DMS114 treated with DMSO at 0.1 percent for 48 hours (cell line): ENCODE data around the gene HPN.
"Not testable (repeated sequence)": the region's sequence is repeated elsewhere in the genome, so short reads cannot be mapped to it uniquely, and the experiment has no call there.

Source experiments
- DNase-seq: peaks from one replicate; lab custom pipeline; 2025; ENCODE audit not compliant: unreplicated experiment; lab: John Stamatoyannopoulos, UW

HPN gene

DNA sequence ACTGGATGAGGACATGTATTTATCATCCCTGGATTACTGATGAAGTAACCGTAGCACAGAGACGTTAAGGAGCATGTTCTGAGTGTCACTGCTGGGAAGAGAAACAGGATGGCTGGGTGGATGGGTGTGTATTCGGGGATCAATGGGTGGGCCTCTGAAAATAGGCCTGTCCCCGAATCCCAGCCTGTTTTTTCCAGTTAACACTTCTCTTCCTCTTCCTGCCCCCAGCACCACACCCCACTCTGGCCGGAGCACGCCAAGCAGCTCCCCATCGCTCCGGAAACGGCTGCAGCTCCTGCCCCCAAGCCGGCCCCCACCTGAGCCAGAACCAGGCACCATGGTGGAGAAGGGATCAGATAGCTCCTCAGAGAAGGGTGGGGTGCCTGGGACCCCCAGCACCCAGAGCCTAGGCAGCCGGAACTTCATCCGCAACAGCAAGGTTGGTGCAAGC, 32.6 kb upstream of the HPN start:
- no peak for DNase-seq

DNA sequence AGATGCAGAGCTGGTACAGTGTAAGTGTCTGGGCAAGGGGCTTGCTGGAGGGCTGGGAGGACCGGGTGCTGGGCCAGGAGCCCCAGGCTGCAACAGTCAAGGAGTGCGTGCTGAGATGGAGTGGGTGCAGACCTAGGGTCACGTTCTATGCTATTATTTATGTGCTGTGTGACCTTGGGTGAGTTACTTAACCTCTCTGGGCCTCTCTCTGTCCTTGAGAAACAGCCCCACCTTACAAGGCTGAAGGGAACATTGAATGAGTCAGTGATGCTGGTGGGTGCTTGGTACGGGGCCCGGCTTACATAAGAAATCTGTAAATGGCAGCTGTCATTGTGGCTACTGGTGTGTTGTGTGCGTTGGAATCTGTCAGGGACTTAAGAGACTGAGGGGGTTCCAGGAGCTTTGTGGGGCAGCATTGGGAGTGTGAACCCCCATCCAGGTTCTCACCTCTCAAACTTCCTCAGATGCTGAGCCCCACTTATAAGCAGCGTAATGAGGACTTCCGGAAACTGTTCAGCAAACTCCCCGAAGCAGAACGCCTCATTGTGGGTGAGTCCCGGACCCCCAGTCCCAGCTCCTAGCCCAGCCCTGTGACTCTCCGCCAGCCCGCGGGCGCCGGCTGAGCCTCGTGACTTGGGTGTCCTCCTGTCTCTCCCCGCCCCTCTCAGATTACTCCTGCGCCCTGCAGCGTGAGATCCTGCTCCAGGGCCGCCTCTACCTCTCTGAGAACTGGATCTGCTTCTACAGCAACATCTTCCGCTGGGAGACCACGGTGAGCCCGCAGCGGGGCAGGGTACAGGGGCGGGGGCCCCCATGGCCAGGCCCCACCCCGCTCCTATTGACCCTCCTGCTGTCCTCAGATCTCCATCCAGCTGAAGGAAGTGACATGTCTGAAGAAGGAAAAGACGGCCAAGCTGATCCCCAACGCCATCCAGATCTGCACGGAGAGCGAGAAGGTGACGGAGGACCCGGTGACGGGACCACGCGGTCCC, 31.8 kb upstream of the HPN start:
- no peak for DNase-seq

DNA sequence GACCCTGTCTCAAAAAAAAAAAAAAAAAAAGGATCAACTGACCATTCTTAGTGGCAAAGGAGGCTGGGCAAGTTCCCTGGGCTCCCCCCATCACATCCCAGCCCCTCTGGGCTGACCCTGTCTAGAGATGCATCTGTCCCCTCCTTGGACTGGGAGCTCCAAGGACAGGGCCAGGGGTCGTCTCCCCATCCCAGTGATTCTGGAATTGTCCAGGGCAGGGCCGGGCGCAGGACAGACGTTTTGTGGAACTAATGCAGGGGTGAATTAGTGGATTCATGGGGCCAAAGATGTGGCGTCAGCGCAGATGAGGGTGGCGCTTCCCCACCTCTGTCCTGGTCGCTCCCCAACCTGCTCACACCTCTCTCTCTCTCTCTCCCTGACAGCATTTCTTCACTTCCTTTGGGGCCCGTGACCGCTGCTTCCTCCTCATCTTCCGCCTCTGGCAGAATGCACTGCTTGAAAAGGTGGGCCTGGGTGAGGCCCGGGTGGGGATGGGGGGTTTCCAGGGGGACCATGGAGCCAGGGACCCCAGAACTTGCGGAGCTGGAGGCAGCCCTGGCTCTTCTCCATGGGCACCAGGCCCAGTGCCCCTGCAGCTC, 30.3 kb upstream of the HPN start:
- DNase-seq: no peak

DNA sequence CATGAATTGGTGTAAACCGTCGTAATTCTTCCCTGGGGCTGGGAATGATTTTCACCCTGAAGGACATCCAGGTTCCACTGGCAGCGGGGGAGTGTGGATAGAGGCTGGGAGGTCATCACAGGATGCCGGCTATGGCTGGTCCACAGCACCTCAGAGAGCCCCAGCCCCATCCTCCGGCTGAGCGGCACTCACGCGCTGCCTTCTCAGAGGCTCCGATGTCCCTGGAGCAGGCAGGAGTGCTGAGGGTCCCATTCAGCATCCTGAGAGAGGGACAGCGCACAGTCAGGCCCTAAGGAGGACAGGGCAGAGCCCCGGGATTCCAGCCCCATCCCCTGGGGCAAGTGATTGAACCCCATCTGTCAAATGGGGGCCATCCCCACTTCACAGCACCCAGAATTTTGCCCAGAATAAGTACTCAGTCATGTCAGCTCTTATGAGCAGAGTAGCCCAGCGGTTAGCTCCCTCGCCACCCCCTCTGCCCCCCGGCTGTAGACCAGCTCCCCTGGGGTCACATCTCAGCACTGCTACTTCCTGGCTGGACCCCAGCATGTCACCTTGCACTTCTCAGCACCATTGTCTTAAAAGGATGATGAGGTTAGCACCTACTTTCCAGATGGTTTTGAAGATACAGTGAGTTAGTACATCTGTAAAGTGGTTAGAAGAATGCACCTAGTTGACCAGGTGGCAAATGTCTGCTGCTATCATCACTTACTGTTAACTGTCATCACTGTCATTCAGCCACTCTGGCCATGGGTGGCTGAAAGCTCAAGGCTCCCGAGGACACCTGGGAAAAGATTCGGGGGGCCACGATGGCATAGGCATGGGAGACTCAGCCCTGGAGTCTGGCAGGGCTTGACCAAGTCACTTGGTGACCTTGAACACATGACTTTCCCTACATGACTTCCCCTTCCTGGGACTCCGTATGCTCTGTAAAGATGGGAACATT, 29.5 kb upstream of the HPN start:
- DNase-seq: no peak

DNA sequence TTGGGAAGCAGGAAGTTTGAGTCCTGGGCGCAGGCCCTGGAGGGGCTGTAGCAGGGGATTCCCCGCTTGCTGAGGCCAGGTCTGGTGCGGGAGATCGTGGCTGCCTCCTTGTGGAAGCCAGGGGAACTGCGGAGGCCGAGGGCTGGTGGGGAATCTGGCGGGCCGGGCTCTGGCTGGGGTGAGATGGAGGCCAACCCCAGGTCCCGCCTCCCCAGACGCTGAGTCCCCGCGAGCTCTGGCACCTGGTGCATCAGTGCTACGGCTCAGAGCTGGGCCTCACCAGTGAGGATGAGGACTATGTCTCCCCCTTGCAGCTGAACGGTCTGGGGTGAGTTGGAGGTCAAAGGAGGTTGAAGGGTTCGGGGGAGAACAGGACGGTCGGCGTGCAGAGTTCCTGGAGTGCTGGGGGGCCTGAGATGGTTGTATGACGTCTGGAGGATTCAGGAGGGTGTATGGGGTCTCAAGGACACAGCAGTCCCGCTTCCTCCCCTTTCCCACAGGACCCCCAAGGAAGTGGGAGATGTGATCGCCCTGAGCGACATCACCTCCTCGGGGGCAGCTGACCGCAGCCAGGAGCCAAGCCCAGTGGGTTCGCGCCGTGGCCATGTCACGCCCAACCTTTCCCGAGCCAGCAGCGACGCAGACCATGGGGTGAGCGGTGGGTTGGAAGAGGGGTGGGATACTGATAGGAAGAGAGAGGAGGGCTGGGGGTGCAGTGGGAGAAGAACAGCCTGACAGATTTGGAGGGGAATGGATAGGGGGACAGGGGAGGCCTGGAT, 28.3 kb upstream of the HPN start:
- no peak for DNase-seq

DNA sequence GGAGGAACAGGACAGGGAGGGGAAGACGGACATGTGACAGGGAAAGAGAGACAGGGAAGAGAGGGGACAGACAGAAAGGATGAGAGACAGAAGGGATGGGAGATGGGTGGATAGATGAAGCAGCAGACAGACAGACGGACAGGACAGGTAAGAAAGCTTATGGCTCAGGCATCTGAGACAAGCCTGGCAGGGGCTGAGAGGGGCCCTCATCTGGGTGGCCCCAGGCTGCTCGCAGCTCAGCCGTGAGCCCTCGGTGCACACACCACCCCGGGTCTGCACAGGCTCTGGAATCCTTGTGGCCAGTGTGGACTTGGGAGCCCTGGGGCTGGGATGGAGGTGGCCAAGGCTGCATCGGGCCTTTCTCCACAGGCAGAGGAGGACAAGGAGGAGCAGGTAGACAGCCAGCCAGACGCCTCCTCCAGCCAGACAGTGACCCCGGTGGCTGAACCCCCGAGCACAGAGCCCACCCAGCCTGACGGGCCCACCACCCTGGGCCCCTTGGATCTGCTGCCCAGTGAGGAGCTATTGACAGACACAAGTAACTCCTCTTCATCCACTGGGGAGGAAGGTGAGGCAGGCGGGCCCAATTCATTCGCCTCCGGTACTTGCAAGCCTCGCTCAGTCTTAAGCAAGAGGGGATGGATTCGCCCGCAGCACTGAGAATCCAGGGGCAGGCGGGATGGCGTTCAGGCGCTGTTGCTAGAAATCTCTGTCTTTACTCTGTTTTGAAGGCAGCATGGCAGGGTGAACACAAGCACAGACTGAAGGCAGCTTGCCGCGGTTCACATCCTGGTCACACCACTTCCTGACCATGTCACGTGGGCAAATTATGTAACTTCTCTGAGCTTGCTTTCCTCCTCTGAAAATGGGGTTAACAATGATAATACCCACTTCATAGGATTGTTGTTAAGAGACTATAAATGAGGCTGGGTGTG, 27.4 kb upstream of the HPN start:
- no peak for DNase-seq

DNA sequence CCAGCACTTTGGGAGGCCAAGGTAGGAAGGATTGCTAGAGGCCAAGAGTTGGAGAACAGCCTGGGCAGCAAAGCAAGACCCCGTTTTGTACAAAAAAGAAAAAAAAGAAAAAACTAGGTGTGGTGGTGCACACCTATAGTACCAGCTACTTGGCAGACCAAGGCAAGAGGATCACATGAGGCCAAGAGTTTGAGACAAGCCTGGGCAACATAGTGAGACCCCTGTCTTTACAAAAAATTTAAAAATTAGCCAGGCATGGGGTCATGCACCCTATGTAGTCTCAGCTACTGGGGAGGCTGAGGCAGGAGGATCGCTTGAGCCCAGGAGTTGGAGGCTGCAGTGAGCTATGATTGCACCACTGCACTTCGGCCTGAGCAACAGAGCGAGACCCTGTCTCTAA, 26.7 kb upstream of the HPN start:
- not testable (repeated sequence) for DNase-seq

DNA sequence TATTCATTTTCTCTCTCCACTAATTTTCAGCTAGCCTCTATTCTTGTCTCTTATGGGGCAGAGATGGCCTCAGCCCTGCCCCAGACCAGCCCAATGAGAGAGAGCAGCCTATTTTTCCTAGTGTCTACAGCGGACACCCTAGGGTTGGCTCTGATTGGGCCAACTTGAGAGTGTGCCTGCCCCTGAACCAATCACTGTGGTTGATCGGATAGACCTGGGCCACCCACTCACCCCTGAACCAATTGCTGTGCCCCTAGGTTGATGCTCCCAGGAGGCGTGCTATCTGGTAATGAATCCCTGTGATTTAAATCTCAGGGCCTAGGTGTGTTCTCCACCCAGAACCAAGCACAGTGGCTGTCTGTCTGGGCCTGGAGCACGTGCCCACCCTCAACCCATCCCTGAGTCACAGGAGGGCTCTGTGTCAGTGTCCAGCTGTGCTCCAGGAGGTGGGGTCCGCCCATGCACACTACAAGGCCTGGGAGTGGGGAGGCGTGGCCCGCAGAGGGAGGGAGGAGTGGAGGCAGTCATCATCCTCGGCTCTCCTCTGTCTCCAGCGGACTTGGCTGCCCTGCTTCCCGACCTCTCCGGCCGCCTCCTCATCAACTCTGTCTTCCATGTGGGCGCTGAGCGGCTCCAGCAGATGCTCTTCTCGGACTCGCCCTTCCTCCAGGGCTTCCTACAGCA, 26.1 kb upstream of the HPN start:
- DNase-seq: no peak

DNA sequence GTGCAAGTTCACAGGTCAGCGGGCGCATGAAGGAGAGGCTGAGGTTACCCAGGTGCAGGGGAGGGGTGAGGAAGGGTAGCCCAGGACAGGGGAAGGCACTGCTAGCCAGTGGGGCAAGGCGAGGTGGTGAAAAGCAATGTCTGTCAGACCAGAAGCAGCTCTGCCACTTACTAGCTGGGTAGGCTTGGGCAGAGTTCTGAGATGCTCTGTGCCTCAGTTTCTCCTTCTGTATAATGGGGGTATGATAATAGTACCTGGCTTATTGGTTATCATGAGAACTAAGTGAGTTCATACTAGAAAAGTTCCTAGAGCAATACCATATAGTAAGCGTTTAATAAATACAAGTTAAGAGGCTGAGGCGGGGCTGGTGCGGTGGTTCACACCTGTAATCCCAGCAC, 25.6 kb upstream of the HPN start:
- DNase-seq: no peak

DNA sequence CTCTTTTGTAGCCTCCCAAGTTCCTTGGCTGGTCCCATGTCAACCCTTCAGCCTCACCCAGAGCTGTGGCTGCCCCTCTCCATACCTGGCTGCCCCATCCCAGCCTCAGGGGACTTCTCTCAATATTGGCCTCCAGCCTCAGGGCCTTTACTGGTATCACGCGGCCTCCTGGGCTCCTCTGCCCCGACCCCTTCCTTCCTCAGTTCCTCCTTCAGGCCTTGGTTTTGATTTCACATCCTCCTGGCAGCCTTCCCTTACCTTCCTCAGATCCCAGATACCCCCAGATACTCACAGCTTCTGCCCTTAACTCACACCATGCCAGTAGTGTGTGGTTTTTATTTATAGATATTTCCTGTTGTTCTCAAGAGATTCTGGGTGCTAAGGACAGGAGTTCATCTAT, 24.0 kb upstream of the HPN start:
- no peak for DNase-seq

DNA sequence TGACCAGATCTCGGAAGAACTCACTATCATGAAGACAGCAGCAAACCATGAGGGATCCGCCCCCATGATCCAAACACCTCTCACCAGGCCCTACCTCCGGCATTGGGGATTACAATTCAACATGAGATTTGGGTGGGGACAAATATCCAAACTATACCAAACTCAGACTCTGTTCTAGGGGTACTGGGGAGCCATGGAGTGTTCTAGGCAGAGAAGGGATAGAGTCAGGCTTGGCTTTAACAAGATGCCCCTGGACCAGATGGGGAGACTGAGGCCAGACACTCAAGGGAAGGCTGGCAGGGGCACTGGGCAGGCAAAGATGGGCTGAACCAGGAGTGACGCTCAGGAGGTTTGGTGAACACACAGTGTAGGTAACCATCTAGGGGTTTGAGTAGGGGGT, 23.1 kb upstream of the HPN start:
- DNase-seq: no peak

DNA sequence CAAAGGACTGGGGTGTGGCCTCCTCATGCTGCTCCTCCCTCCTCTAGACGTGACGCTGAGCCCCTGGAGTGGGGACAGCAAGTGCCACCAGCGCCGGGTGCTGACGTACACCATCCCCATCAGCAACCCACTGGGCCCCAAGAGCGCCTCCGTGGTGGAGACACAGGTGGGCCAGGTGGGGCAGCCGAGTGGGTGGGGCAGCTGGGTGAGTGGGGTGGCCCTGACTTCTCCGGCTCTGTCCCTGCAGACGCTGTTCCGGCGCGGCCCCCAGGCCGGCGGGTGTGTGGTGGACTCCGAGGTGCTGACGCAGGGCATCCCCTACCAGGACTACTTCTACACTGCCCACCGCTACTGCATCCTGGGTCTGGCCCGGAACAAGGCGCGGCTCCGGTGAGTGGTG, 22.4 kb upstream of the HPN start:
- no peak for DNase-seq

DNA sequence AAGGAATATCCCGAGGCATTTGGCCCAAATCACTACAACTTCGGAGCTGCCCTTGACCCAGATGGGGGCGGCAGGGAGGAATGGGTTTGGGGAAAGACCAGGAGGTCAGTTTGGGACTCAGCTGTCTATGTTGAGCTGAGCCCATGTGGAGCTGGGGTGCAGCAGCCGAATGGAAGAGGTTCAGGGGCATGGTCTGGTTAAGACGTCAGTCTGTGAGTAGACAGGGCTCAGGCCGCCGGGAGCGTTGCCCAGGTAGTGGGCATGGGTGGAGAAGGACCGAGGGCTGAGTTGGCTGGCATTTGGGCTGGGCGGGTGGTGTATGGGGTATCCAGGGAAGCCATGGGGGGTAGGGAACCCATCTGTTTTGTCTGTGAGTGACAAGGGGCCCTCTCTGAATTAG, 20.5 kb upstream of the HPN start:
- no peak for DNase-seq

DNA sequence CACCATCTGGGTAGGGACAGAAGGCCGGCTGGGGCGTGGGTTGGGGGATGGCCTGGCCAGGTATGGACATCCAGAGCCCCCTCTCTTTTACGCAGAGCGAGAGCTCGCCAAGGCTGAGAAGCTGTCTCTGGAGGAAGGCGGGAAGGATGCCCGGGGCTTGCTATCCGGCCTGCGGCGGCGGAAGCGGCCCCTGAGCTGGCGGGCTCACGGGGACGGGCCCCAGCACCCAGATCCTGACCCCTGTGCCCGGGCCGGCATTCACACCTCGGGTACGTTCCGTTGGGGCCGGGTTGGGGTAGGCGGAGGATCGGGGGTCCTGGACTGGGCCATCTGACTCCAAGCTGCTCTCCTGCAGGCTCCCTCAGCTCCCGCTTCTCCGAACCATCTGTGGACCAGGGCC, 19.9 kb upstream of the HPN start:
- no peak for DNase-seq

DNA sequence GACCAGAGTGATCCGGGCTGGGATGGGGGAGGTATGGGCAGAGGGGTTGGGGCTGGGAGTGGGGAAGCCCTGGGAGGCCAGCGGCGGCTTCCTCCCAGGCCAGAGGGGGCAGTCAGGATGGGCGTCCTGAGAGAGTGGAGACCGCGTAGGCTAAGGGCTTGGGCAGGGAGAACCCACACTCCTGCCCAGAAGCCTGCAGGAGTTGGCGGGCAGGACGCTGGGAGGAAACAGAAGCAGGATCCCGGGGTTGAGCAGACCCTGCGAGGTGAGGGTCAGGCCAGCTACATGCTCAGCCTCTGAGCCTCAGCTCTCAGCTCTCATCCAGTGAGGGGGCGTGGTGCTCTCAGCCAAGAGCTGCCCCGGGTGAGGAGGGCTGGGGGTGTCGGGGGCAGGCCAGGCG, 19.1 kb upstream of the HPN start:
- DNase-seq: no peak

DNA sequence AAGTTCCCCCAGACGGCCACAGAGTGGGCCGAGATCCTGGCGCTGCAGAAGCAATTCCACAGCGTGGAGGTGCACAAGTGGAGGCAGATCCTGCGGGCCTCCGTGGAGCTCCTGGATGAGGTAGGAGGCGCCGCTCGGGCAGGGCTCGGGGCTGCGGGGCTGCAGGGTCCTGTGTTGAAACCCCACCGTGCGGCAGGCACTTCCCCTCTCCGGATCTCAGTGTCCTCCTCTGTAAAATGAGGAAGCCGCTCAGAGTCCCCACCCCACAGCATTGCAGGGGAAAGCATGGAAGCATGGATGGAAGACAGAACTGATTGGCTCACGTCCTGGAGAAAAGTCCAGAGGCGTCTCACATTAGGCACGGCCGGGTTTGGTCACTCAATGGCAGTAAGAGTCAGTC, 18.1 kb upstream of the HPN start:
- no peak for DNase-seq

DNA sequence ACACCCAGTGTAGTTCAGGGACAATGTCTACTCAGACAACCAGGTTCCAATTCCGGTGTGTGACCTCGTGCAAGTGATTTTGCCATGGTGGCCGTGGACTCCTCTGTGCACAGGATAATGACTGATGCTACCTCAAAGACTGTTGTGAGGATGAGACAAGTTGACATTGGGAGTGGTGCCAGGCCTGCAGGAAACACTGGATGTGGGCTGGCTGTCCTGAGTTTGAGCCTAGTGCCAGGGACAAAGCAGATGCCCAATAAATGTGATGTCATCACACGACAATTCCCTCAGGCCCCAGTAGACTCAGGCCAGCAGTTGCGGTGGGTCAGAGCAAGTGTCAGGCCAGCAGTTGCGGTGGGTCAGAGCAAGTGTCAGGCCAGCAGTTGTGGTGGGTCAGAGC, 17.4 kb upstream of the HPN start:
- no peak for DNase-seq

DNA sequence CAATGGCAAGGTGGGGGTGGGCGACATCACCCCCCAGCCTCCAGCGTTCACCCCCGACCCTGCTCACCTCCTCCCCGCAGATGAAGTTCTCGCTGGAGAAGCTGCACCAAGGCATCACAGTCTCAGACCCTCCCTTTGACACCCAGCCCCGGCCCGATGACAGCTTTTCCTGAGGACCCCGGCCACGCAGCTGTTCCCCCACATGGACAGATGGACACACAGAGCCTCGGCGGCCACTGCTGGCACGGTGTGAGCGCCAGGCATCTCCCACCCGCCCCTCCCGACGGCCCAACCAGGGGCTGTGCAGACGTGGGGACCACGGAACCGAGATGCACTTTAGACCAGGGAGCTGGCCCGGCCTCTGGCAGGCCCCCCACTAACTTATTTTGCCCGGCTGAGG, 15.6 kb upstream of the HPN start:
- no peak for DNase-seq

DNA sequence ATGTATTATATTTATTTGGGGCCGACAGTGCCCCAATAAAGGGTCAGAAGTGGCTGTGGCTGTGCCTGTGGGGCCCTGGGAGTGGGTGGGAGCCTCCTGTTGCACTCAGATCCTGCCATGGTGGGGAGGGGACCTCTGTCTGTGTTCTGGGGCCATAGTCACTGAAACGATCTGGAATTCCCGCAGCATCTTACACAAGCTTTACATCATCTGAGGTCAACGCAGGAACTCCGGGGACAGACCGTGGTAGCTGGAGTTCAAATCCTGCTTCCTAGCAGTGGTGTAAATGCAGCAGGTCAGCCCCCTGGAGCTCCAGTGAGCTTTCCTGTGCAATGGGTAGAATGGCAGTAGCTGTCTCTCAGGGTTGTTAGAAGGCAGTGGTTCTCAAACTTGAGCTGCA, 15.1 kb upstream of the HPN start:
- DNase-seq: no peak
